ENCODE results near the gene CLPSL2. TPM values are rescaled to one million over a fixed set of nuclear protein-coding genes. Genes with fewer than 3 reads are reported as not detected.
"Not testable (repeated sequence)": the region's sequence is repeated elsewhere in the genome, so short reads cannot be mapped to it uniquely, and the experiment has no call there.

CLPSL2 gene
- total RNA-seq = not detected
- long read RNA-seq, donor 1 = 0 reads
- long read RNA-seq, donor 2 = 0 reads

- intact Hi-C loops (cut with DNase I) = no loop called here
- no peak for DNase-seq (ENCODE audit: low spot score)
Observed at GRCh38 chr6:35776364-35777215, at the start of gene CLPSL2. TSS of gene CLPSL2 (plus strand) at chr6:35776598. CDS start at chr6:35776619, 21 bp downstream.

GRCh38 chr6:35727231-35727934 is 49.0 kb upstream of the CLPSL2 start:
- intact Hi-C loops (cut with DNase I) = no loop called here
- peak; percentile 96 for DNase-seq (ENCODE audit: low spot score)

- peak; percentile 98 for DNase-seq (ENCODE audit: low spot score)
- intact Hi-C loops (cut with DNase I) = no loop called here
Observed at GRCh38 chr6:35727935-35728682, 48.3 kb upstream of the CLPSL2 start.

- peak; percentile 84 for DNase-seq (ENCODE audit: low spot score)
Observed at GRCh38 chr6:35728683-35729678, 47.4 kb upstream of the CLPSL2 start.

GRCh38 chr6:35729722-35730121 is 46.7 kb upstream of the CLPSL2 start:
- intact Hi-C loops (cut with DNase I) = loop anchor here in 1 of 2 donors (5.0 kb wide), 1 partner anchor 127 kb away; no protein-coding TSS in a partner anchor
- peak; percentile 50 for DNase-seq (ENCODE audit: low spot score)

More at GRCh38 chr6:35728683-35729678, 47.4 kb upstream of the CLPSL2 start:
- intact Hi-C loops (cut with DNase I) = no loop called here

GRCh38 chr6:35730745-35731413 is 45.5 kb upstream of the CLPSL2 start:
- intact Hi-C loops (cut with DNase I) = loop anchor here in 1 of 2 donors (5.0 kb wide), 1 partner anchor 129 kb away; no protein-coding TSS in a partner anchor

GRCh38 chr6:35731414-35731735 is 45.0 kb upstream of the CLPSL2 start:
- peak; percentile 99 for DNase-seq (ENCODE audit: low spot score)
- intact Hi-C loops (cut with DNase I) = loop anchor here in 1 of 2 donors (5.0 kb wide), 1 partner anchor 129 kb away; no protein-coding TSS in a partner anchor

More at GRCh38 chr6:35730745-35731413, 45.5 kb upstream of the CLPSL2 start:
- no peak for DNase-seq (ENCODE audit: low spot score)

- intact Hi-C loops (cut with DNase I) = loop anchor here in 1 of 2 donors (5.0 kb wide), 1 partner anchor 130 kb away; no protein-coding TSS in a partner anchor
- peak; percentile 99 for DNase-seq (ENCODE audit: low spot score)
Observed at GRCh38 chr6:35731736-35732532, 44.5 kb upstream of the CLPSL2 start.

- intact Hi-C loops (cut with DNase I) = loop anchor here in 1 of 2 donors (5.0 kb wide), 1 partner anchor 131 kb away; no protein-coding TSS in a partner anchor
- DNase-seq (ENCODE audit: low spot score) = peak; percentile 79
Observed at GRCh38 chr6:35733633-35734032, 42.8 kb upstream of the CLPSL2 start.

GRCh38 chr6:35734319-35734718 is 42.1 kb upstream of the CLPSL2 start:
- not testable (repeated sequence) for DNase-seq (ENCODE audit: low spot score)
- intact Hi-C loops (cut with DNase I) = loop anchor here in 1 of 2 donors (5.0 kb wide), 1 partner anchor 132 kb away; no protein-coding TSS in a partner anchor

- intact Hi-C loops (cut with DNase I) = loop anchor here (5.0 kb wide), 2 partner anchors 48 to 213 kb away; partner anchors contain the start of gene FKBP5 (in 1 of the 2)
- DNase-seq (ENCODE audit: low spot score) = no peak
Observed at GRCh38 chr6:35735452-35735851, 40.9 kb upstream of the CLPSL2 start.

- DNase-seq (ENCODE audit: low spot score) = peak; percentile 90
- intact Hi-C loops (cut with DNase I) = loop anchor here (2.0 to 5.0 kb wide), 4 partner anchors 48 to 214 kb away; partner anchors contain the start of gene FKBP5 (in 2 of the 2)
Observed at GRCh38 chr6:35736253-35736894, 40.0 kb upstream of the CLPSL2 start.

- intact Hi-C loops (cut with DNase I) = loop anchor here (1.0 to 5.0 kb wide), 5 partner anchors 48 to 215 kb away; partner anchors contain the start of gene FKBP5 (in 2 of the 2)
- DNase-seq (ENCODE audit: low spot score) = peak; percentile 83
Observed at GRCh38 chr6:35736982-35737412, 39.4 kb upstream of the CLPSL2 start, which contains the start of gene ARMC12. TSS of gene ARMC12 (plus strand) at chr6:35737032. CDS start at chr6:35737109, 77 bp downstream.

- no peak for DNase-seq (ENCODE audit: low spot score)
- intact Hi-C loops (cut with DNase I) = loop anchor here (1.0 to 5.0 kb wide), 5 partner anchors 49 to 215 kb away; partner anchors contain the start of gene FKBP5 (in 2 of the 2)
Observed at GRCh38 chr6:35737413-35738211, 38.8 kb upstream of the CLPSL2 start.
